Measurements from ENCODE around the gene UGT1A8. TPM values are rescaled to one million over a fixed set of nuclear protein-coding genes. Genes with fewer than 3 reads are reported as not detected.

Gene UGT1A8
- total RNA-seq, 1 experiment from 2014 or later: not detected

- H3K9me3 Mint-ChIP-seq (ENCODE audit: low read depth, unreplicated experiment): no peaks in the 10 kb centered on the region
- CTCF ChIA-PET: interaction anchor here (0.7 kb wide), 1 partner anchor 85 kb away, joined by 6 read pairs; no protein-coding TSS in a partner anchor
- BruUV-seq (replicated peaks): no TSS peak
- peaks cover 7% of the 10 kb centered on the region for H3K4me1 Mint-ChIP-seq (ENCODE audit: low read depth, unreplicated experiment)
- H3K27ac Mint-ChIP-seq (ENCODE audit: unreplicated experiment): no peak overlapping the region
- H3K27me3 Mint-ChIP-seq (ENCODE audit: unreplicated experiment): peaks cover 2% of the 10 kb centered on the region
- intact Hi-C loops (cut with micrococcal nuclease; ENCODE audit: unreplicated experiment): no loop called here
- no peak for DNase-seq
- H3K4me3 Mint-ChIP-seq (ENCODE audit: low read depth, unreplicated experiment): no peak overlapping the region
- H3K36me3 Mint-ChIP-seq (ENCODE audit: insufficient read depth, unreplicated experiment): no peaks in the 10 kb centered on the region
- TF ChIP-seq CTCF (IDR thresholded peaks at IDR 0.05; ENCODE audit: unreplicated experiment): no peak
Measured at GRCh38 chr2:233795735-233796171, 178.3 kb downstream of the UGT1A8 start.

DNA sequence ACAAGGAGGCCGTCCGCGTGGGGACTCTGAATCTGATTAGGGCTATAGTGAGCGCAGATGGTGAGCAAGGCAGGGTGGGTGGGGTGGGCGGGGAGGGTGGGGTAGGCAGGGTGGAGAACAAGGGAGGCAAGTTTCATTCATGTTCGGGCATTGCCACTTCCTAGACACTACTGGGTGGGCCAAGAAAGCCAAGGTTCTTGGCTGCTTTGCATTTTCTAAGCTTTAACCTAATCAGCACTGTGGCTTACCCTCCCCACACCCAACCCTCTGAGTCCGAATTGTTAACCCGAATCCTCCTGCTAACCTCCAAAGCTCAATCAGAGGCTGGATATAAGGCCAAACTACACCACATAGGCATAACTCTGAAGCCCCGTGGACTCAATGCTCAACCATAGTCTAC lies 178.8 kb downstream of the UGT1A8 start:
- peaks cover 12% of the 10 kb centered on the region for H3K4me1 Mint-ChIP-seq (ENCODE audit: low read depth, unreplicated experiment)
- CTCF ChIA-PET: interaction anchor here (0.7 kb wide), 1 partner anchor 84 kb away, joined by 6 read pairs; no protein-coding TSS in a partner anchor
- no peaks in the 10 kb centered on the region for H3K27me3 Mint-ChIP-seq (ENCODE audit: unreplicated experiment)
- H3K9me3 Mint-ChIP-seq (ENCODE audit: low read depth, unreplicated experiment): no peaks in the 10 kb centered on the region
- H3K27ac Mint-ChIP-seq (ENCODE audit: unreplicated experiment): no peak overlapping the region
- intact Hi-C loops (cut with micrococcal nuclease; ENCODE audit: unreplicated experiment): no loop called here
- DNase-seq: no peak
- H3K4me3 Mint-ChIP-seq (ENCODE audit: low read depth, unreplicated experiment): no peak overlapping the region
- BruUV-seq (replicated peaks): no TSS peak
- H3K36me3 Mint-ChIP-seq (ENCODE audit: insufficient read depth, unreplicated experiment): no peaks in the 10 kb centered on the region
- no peak for TF ChIP-seq CTCF (IDR thresholded peaks at IDR 0.05; ENCODE audit: unreplicated experiment)

DNA sequence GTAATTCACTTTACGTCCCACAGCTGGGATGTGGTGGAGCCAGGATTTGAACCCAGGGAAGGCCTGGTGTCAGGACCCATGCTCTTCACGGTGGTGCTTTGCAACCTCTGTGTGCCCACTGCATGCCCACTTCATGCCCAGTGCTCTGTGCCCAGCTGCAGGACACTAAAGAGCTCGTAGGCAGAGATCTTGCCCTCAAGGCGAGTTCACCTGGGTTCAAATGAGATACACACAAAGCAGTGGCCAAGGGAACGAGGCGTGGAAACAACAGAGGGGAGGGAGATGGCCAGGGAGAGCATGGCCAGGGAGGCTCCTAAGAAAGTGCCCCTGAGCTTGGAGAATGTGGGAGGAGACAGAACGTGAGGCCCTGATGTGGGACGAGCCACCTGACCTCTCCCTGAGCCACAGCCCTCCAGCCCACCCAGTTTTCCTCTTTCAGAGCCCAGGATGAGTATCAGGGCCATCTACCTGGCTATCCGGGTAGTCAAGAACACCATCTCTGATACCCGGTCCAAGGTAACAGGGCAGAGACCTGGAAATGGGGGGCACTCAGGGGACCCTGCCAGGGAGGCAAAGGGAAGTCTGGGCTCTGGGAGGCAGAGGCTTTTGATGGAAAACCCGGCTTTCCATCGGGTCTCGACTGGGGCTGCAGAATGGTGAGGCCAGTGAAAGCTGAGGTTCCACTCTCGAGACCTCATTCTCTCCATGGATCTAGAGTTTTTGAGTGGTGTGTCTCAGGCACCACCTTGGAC lies 181.1 kb downstream of the UGT1A8 start:
- H3K4me1 Mint-ChIP-seq (ENCODE audit: low read depth, unreplicated experiment): peaks cover 14% of the 10 kb centered on the region
- no peak for TF ChIP-seq CTCF (IDR thresholded peaks at IDR 0.05; ENCODE audit: unreplicated experiment)
- H3K36me3 Mint-ChIP-seq (ENCODE audit: insufficient read depth, unreplicated experiment): no peaks in the 10 kb centered on the region
- no peaks in the 10 kb centered on the region for H3K9me3 Mint-ChIP-seq (ENCODE audit: low read depth, unreplicated experiment)
- no peak overlapping the region for H3K4me3 Mint-ChIP-seq (ENCODE audit: low read depth, unreplicated experiment)
- no peak for DNase-seq
- CTCF ChIA-PET: no interaction called here
- BruUV-seq (replicated peaks): no TSS peak
- intact Hi-C loops (cut with micrococcal nuclease; ENCODE audit: unreplicated experiment): no loop called here
- H3K27me3 Mint-ChIP-seq (ENCODE audit: unreplicated experiment): no peaks in the 10 kb centered on the region
- H3K27ac Mint-ChIP-seq (ENCODE audit: unreplicated experiment): no peak overlapping the region

DNA sequence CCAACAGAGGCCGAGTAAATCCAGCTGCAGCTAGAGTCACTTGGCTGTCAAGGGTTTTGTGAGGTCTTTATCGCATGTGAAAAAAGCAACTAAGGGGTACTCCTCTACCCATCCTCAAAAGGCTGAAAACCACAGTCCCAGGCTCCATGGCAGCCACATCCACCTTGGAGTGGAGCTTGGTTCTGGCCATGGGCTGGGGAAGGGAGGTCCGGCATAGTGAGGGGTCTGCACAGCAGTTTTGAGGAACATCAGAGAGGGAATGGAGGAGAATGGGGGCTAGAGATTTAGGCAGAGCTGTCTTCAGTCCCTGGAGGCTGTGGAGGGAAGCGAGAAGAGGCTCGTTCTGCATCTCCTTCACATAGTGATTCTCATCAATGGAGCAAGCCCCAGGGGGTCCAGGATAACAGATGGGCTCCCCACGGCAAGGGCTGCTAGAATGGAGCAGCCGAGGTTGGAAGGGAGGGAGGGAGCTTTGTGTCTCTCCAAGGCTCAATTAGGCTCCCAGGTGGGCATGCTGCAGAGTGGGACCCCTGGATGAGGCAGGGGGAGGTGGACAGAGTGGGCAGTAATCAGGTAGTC lies 181.7 kb downstream of the UGT1A8 start:
- no TSS peak for BruUV-seq (replicated peaks)
- Mint-ChIP-seq H3K9me3 (ENCODE audit: low read depth, unreplicated experiment) (no peaks in the 10 kb centered on the region), H3K36me3 (ENCODE audit: insufficient read depth, unreplicated experiment) (no peaks in the 10 kb centered on the region), H3K4me3 (ENCODE audit: low read depth, unreplicated experiment) (no peak overlapping the region), H3K27ac (ENCODE audit: unreplicated experiment) (no peak overlapping the region), H3K4me1 (ENCODE audit: low read depth, unreplicated experiment) (peaks cover 14% of the 10 kb centered on the region), H3K27me3 (ENCODE audit: unreplicated experiment) (no peaks in the 10 kb centered on the region)
- CTCF ChIA-PET: no interaction called here
- intact Hi-C loops (cut with micrococcal nuclease; ENCODE audit: unreplicated experiment): no loop called here
- DNase-seq: no peak
- no peak for TF ChIP-seq CTCF (IDR thresholded peaks at IDR 0.05; ENCODE audit: unreplicated experiment)
